OCI-LY7 (cell line): Measurements from ENCODE around the gene GFAP. TPM values are rescaled to one million over a fixed set of nuclear protein-coding genes. Genes with fewer than 3 reads are reported as not detected.

Experiments
- BruUV-seq: library from RNA; stranded (reverse); fragments of 400-500 nt; replicated peaks from 2 replicates; lab custom pipeline; 2021; lab: Mats Ljungman, UMichigan
- CTCF ChIA-PET: fragments of 300-600 bp; sonication (Branson Sonifier 250); formaldehyde crosslinking; loops from one replicate; lab custom pipeline; 2022; ENCODE audit warnings: antibody characterized with exemption; ENCODE audit not compliant: unreplicated experiment; lab: Charles Lee
- POLR2A ChIA-PET: fragments of 300-600 bp; sonication (Branson Sonifier 250); formaldehyde crosslinking; loops from one replicate; lab custom pipeline; 2022; ENCODE audit warnings: antibody characterized with exemption; lab: Charles Lee
- DNase-seq: peaks from one replicate; pipeline ENCODE4 v3.0.0-alpha.2; 2015; ENCODE audit warnings: low spot score
- H2AFZ ChIP-seq: fragments of 200-600 bp; sonication (generic), shearing (Covaris generic); 2 replicates; pipeline ENCODE4 v1.6.1; 2014; ENCODE audit warnings: mild to moderate bottlenecking, antibody characterized with exemption, low read length, moderate library complexity
- H3K27ac ChIP-seq: fragments of 200-600 bp; sonication (generic); 2 replicates; pipeline ENCODE4 v1.5.1; 2014; ENCODE audit warnings: mixed run types, low read depth, mild to moderate bottlenecking, moderate library complexity, low read length, inconsistent platforms; ENCODE audit not compliant: poor library complexity, severe bottlenecking
- H3K36me3 ChIP-seq: fragments of 200-600 bp; sonication (generic); 2 replicates; pipeline ENCODE4 v1.6.1; 2014; ENCODE audit warnings: mild to moderate bottlenecking, antibody characterized with exemption, low read length, moderate library complexity, mixed read lengths; ENCODE audit not compliant: insufficient read depth
- H3K4me1 ChIP-seq: fragments of 200-600 bp; sonication (generic); 2 replicates; pipeline ENCODE4 v1.5.1; 2014; ENCODE audit warnings: mild to moderate bottlenecking, low read length; ENCODE audit not compliant: insufficient read depth, poor library complexity, severe bottlenecking
- H3K4me2 ChIP-seq: fragments of 200-600 bp; sonication (generic); 2 replicates; pipeline ENCODE4 v1.6.1; 2014; ENCODE audit warnings: mild to moderate bottlenecking, low read length
- H3K4me3 ChIP-seq: fragments of 200-600 bp; sonication (generic); 2 replicates; pipeline ENCODE4 v1.5.1; 2014; ENCODE audit warnings: mild to moderate bottlenecking, low read depth, low read length; ENCODE audit not compliant: poor library complexity, severe bottlenecking
- H3K79me2 ChIP-seq: fragments of 200-600 bp; sonication (generic); 2 replicates; pipeline ENCODE4 v1.6.1; 2016; ENCODE audit warnings: low read depth, mild to moderate bottlenecking, low read length, moderate library complexity, mixed read lengths; ENCODE audit not compliant: insufficient read depth
- H3K9me2 ChIP-seq: fragments of 200-600 bp; sonication (generic); 2 replicates; pipeline ENCODE4 v1.6.1; 2016; ENCODE audit warnings: mild to moderate bottlenecking, low read length, mixed read lengths; ENCODE audit not compliant: insufficient read depth
- H3K9me3 ChIP-seq: fragments of 200-600 bp; sonication (generic); 2 replicates; pipeline ENCODE4 v1.6.1; 2014; ENCODE audit warnings: mild to moderate bottlenecking, mixed run types, low read length, mixed read lengths
- H4K20me1 ChIP-seq: fragments of 200-600 bp; sonication (generic); 2 replicates; pipeline ENCODE4 v1.6.1; 2014; ENCODE audit warnings: mild to moderate bottlenecking, antibody characterized with exemption, low read length, moderate library complexity, mixed read lengths; ENCODE audit not compliant: insufficient read depth
- EZH2phosphoT487 ChIP-seq: fragments of 200-600 bp; sonication (generic); IDR thresholded peaks from 2 replicates; pipeline ENCODE4 v1.6.1; 2018; ENCODE audit warnings: low read depth, borderline replicate concordance, mild to moderate bottlenecking, mixed run types, antibody characterized with exemption, low read length, moderate library complexity, mixed read lengths
- intact Hi-C: fragments of 100-400 bp; cut with micrococcal nuclease; formaldehyde crosslinking; loops from one replicate; pipeline ENCODE4 v1.10.0; 2022; ENCODE audit not compliant: unreplicated experiment
- total RNA-seq, 2 experiments: library from RNA; depleted of rRNA in 1 of 2; stranded (reverse); fragments of >200 nt in 1 of 2; shearing (Covaris generic) in 1 of 2; gene quantifications; 2 replicates each; pipeline ENCODE4 v1.2.3, GENCODE V29; 2014 to 2022
- TF ChIP-seq, protein P1 (sequence below): fragments of 200-600 bp; sonication (generic); conservative IDR thresholded peaks from 2 replicates; pipeline ENCODE4 v1.5.1; 2014; ENCODE audit warnings: mild to moderate bottlenecking, antibody characterized with exemption, low read length, moderate library complexity, mixed read lengths

GFAP gene
- total RNA-seq, 2 experiments from 2014 or later, result not detected

DNA sequence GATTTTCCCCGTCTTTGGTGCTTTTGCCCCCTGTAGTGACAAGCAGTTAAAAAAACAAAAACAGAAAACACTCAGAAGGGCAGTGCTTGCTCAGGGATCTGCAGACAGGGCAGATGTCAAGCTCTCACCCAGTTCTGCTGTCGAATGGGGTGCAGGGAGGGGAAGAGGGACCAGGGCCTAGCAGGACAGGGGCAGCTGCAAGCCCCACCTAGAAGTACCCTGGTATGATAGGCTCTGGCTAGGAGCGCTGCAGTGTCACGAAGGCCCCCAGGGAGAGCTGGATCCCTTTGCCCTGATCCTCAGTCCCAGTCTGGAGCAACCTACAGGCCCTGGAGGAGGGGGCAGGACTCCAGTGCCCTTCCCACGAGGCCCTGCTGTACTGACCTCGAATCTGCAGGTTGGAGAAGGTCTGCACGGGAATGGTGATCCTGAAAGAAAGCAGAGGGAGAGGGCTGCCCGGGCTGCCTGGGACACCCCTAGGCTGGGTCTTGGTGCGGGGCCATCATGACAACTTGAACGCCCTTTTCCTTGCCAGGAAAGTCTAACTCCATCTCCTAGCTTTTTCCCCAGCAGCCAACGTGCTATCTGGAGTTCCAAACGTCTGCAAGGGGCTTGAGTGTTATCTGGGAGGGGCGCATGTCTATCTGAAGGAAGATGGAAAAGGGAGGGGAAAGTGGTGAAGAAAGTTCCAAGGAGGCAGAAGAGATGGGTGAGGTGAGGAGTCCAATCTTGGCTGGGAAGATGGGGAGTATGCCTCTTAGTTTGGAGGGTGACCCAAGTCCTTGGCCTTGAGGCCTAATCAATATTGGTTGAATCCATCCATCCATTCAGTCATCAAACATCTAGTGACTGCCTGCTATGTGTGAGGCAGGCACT is 4.8 kb downstream of the GFAP start:
- CTCF ChIA-PET, result interaction anchor here (0.6 kb wide), 2 partner anchors 110 to 236 kb away, joined by 3 to 5 read pairs; no protein-coding TSS in a partner anchor

DNA sequence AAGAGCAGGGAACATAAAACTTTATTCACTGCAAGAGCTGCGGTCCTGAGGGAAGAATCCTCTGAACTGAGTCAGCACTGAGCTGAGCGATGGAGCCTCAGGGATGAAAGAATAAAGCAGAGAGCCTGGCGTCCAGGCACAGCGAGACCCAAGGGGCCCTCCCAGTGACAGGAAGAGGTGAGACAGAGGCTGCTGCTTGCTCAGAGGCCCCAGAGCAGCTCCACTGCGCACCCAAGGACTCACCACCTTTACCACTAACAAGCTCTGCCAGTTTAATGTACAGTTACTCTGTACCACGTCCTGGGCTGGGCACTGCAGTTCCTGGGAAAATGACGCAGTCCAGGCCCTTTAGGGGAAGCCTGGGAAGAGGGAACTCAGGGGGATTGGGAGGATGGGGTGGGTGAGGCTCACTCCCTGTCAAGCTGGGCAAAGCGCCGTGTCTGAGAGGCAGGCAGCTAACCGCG is 5.6 kb downstream of the GFAP start:
- no peak overlapping the region for H3K4me2 ChIP-seq
- ChIA-PET POLR2A (no interaction called here), CTCF (no interaction called here)
- H3K9me3 ChIP-seq, result no peaks in the 10 kb centered on the region
- TF ChIP-seq, protein P1, sequence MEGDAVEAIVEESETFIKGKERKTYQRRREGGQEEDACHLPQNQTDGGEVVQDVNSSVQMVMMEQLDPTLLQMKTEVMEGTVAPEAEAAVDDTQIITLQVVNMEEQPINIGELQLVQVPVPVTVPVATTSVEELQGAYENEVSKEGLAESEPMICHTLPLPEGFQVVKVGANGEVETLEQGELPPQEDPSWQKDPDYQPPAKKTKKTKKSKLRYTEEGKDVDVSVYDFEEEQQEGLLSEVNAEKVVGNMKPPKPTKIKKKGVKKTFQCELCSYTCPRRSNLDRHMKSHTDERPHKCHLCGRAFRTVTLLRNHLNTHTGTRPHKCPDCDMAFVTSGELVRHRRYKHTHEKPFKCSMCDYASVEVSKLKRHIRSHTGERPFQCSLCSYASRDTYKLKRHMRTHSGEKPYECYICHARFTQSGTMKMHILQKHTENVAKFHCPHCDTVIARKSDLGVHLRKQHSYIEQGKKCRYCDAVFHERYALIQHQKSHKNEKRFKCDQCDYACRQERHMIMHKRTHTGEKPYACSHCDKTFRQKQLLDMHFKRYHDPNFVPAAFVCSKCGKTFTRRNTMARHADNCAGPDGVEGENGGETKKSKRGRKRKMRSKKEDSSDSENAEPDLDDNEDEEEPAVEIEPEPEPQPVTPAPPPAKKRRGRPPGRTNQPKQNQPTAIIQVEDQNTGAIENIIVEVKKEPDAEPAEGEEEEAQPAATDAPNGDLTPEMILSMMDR, result no peak
- no peak for TF ChIP-seq EZH2phosphoT487
- H3K27ac ChIP-seq, result no peak overlapping the region
- H4K20me1 ChIP-seq, result no peaks in the 10 kb centered on the region
- no peak overlapping the region for H3K4me3 ChIP-seq
- no TSS peak for BruUV-seq
- DNase-seq, result no peak
- intact Hi-C loops, result no loop called here
- no peaks in the 10 kb centered on the region for H3K79me2 ChIP-seq
- peaks cover 7% of the 10 kb centered on the region for H3K4me1 ChIP-seq
- H3K36me3 ChIP-seq, result no peaks in the 10 kb centered on the region
- no peaks in the 10 kb centered on the region for H3K9me2 ChIP-seq
- no peak overlapping the region for H2AFZ ChIP-seq

More for the DNA sequence above, 4.8 kb downstream of the GFAP start:
- no peak for DNase-seq
- Histone ChIP-seq H3K4me1 (peaks cover 7% of the 10 kb centered on the region), H3K4me2 (no peak overlapping the region), H3K4me3 (no peak overlapping the region), H4K20me1 (no peaks in the 10 kb centered on the region), H3K36me3 (no peaks in the 10 kb centered on the region), H3K9me3 (no peaks in the 10 kb centered on the region), H2AFZ (no peak overlapping the region), H3K79me2 (no peaks in the 10 kb centered on the region), H3K9me2 (no peaks in the 10 kb centered on the region), H3K27ac (no peak overlapping the region)
- no TSS peak for BruUV-seq
- no peak for TF ChIP-seq EZH2phosphoT487
- TF ChIP-seq, protein P1, result no peak
- intact Hi-C loops, result no loop called here
- POLR2A ChIA-PET, result interaction anchor here (0.6 kb wide), 1 partner anchor 10 kb away, joined by 3 read pairs; no protein-coding TSS in a partner anchor
